NCI-H460 (cell line): ENCODE data around the gene DOC2A. TPM values are rescaled to one million over a fixed set of nuclear protein-coding genes. Genes with fewer than 3 reads are reported as not detected.

ENCODE experiments used
- DNase-seq: peaks from one replicate; pipeline ENCODE4 v3.0.0-alpha.2; 2016; ENCODE audit warnings: low read depth; ENCODE audit errors: extremely low read depth
- total RNA-seq: library from RNA; depleted of rRNA; stranded (reverse); fragments of >200 nt; shearing (Covaris generic); gene quantifications from 2 replicates; pipeline ENCODE4 v1.2.3, GENCODE V29; 2014

The DOC2A gene
- total RNA-seq, 1 experiment from 2014 or later = 1.1 TPM

GRCh38 chr16:30006659-30007377 lies 4.0 kb downstream of the DOC2A start:
- no peak for DNase-seq

DNA sequence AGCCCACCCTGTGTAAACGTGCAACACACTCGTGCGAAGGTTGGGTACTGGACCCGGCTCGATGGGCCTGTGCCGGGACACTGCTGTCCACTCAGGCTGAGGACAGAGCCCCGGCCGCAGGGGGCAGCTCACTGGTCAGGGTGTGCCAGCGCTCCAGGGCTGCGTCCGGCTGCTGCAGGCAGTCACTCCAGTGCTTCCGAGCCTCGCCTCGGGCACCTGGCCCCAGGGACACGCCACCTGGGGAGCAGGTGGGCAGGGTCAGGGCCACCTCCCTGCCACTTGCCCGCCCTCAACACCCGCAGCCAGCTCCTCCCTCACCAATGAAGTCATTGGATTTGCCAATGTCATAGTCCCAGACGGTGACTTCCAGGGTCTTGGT lies 4.7 kb downstream of the DOC2A start:
- DNase-seq = no peak

GRCh38 chr16:30005341-30006094 lies 5.3 kb downstream of the DOC2A start:
- peak; percentile 33 for DNase-seq

DNA sequence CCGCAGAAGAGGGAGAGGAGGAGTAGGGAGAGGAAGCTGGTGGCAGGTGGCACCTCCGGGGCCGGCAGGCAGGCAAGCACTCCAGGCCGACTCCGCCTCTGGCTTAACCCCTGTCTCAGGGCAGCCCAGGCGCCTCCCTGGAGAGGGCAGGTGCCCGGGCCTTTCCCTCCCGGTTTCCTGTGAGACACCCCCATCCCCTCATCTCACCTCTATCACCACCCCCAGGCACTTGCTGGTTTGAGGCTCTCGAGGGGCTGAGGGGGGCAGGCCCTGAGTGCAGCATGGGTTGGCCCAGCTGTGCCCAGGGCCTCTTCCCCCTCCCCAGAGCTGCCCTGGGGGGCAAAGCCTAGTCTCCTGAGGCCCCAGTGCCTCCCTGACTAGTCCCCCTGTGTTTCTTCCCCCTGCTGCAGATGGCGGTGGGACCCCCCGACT lies 6.0 kb downstream of the DOC2A start:
- DNase-seq = no peak

DNA sequence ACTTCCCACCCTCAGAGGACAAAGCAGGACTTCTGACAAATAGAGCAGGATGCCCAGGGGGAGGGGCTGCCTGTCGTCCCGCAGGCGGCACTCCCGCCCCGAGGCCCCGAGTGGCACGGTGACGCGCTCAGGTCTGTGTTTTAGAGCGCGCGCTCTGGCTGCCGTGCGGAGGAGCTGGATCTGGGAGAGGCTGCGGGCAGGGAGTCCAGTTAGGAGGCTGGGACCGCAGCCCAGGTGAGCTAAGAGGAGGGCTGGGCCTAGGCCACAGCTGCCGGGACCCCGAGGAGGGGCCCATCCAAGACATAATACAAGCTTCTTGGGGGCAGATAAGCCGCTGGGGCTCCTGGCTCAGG lies 6.4 kb downstream of the DOC2A start:
- no peak for DNase-seq

GRCh38 chr16:30003670-30004423 lies 7.0 kb downstream of the DOC2A start:
- no peak for DNase-seq

DNA sequence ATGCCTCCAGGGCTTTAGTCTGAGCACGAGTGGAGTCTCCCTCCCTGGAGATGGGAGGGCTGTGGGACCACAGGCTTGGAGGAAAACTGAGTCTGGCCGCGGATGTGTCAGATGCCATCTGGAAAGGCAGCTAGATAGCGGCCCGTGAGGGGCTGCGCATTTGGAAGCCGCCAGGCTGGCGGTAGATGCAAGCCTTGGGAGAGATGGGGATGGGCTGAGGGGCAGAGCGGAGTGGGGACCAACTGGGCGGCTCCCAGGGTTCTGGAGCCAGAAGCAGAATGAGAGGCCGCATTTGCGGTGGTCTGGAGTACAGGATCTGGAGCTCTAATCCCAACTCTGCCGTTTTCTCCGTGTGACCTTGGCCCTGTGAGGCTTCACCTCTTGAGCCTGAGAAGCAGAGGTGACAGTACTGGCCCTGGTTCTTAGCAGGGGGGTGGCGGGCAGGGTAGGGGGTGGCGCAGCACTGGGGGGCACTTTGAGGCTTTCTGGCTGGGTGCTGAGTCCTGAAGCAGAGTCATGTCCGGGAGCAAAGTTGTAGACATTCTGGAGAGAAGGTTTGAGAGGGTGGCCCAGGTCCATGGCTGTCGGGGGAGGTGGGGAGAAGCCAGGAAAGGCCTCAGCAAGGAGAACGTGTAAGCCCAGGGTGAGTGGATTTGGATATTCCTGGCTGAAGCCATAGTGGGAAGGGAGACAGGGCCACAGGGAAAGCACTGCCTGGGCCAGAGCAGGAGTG lies 8.0 kb downstream of the DOC2A start:
- no peak for DNase-seq

GRCh38 chr16:30000735-30001631 lies 9.8 kb downstream of the DOC2A start:
- no peak for DNase-seq

DNA sequence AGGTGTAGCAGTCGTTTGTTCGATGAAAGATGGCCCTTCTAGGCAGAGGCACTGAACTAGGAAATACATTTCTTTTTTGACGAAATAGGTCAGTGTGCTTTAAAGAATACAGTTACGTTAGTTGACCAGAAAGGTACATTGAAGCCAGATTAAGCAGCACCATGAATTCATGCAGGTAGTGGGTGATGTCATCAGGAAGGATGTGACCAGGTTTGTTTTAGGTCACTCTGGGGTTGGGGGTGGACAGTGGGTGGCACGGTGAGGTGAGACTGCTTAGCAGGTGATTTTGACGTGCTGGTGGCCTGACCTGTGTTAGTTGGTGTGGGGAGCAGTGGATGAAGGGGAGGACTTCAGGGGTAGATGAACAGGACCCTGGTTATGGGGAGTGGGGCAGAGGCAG lies 11.2 kb downstream of the DOC2A start:
- DNase-seq = no peak

DNA sequence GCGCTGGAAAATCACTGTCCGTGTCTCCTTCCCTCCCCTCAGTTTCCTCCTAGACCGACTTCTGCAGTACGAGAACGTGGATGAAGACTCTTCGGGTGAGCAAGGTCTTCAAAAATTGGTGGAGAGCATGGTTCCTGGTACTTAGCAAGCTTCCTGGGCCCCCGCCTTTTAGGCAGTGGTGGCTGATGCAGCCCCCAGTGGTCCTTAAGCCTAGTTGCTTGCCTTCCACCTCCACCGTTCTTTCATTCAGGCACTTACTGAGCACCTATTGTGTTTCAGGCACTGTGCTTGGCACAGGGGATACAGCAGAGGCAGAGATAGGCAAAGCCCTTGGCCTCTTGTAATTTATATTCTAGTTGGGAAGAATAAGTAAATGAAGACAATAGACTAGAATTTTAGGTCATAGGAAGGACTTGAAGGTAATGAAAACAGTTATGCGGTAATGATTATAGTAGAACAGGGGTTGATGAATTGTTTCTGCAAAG lies 14.0 kb downstream of the DOC2A start:
- DNase-seq = no peak

GRCh38 chr16:29995911-29996765 lies 14.7 kb downstream of the DOC2A start, which contains the start of gene INO80E:
Gene INO80E (plus strand): TSS chr16:29996241. CDS start chr16:29996311, 70 bp downstream.
- DNase-seq = peak; percentile 95

DNA sequence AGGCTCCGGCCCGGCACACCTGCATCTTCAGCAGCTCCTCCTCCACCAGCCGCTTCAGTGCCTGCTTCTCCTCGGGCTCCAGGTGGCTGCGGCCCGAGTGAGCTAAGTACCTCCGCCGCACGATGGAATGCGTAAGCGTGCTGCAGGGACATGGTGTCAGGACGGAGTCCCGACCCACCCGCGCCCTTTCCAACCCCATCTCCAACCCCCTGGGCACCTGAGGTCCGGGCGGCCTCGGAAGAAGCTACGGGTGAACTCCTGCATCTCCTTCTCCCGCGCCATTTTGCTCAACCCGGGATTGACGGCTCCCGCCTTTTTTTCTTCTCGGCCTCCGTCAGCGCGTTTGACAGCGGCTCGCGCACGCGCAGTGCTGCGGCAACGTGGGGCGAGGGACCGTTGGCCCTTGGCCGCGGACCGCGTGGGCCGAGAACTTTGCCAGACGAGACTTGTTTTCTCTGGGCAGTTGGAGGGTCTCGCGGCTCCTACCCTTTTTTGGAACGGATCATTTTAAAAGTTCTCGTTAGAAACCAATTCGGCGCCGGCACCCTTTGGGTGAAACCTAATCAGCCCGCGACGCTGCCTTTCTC lies 15.4 kb downstream of the DOC2A start, which contains the start of gene HIRIP3:
TSS of gene HIRIP3 (minus strand) at position 294 of the 587 bp plus-strand sequence. CDS start at position 282, 12 bp downstream.
- DNase-seq = peak; percentile 78

GRCh38 chr16:29994600-29995323 lies 16.1 kb downstream of the DOC2A start:
- DNase-seq = no peak

GRCh38 chr16:29993903-29994599 lies 16.8 kb downstream of the DOC2A start:
- DNase-seq = no peak

- no peak for DNase-seq
These were observed 17.5 kb downstream of the DOC2A start for GRCh38 chr16:29993191-29993902.

DNA sequence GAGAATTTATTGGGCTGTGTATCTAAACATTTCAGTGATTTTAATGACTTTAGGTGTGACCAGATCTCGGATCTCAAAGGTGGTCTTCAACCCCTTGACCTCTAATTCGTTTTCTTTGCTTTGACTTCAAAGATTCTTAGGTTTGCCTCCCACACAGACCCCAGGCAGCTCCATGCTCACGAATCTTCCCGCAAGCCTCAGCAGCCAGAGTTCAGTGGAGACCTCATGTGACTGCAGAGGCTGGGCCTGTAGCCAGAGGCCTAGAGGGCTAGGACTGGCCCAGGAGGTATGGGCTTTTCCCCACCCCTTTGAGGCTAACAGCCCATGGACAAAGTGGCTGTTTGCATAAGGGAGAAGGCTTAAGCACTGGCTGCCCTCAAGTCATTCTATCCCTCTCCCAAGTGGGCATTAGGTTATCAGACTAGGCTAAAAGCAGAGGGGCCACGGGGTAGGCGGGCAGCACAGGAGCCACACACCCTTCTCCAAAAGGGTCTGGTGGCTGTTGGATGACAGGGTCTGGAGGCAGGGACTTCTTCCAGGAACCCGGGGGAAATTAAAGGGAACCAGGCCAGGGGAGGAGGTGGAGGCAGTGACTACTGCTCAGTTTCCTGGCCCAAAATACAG lies 18.4 kb downstream of the DOC2A start:
- DNase-seq = no peak
